ENCODE data around the gene MOB3A.

MOB3A gene

DNA sequence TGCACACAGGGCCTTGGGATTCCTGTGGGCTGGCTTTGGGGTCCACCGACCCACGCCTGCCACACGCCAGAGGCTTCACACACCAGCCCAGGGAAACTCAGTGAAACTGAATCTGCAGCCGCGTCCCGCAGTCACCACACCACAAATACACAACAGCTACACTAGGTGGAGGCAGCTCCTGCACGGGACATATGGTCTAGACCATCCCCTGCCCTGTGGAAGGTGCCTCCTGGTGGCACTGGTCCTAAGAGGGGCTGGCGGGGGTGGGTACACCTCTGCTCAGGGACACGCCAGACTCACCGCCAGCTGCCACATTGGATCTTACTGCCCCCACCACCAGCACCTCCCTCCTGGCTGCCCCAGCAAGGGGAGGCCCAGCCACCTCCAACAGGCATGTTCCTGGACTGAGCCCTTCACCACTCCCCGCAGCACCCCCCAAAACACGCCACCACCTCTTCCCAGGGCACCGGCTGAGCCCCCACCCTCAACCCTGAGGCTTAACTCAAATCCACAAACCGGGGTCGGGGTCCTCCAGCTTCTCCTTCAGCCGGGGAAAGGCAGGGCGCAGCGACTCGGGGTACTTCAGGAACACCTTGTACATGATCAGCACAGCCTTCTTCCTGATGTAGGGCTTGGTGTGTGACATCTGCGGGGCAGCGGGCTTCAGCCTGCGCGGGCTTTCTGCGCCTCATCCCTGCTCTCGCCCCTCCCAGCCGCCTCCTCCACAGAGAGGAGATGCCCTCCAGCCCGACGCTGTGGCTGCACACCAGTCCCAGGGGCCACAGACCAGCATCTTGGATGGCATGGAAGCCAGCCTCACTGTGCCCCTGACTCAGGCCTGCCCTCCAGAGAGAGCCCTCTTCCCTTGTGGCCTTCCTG is 34.0 kb upstream of the MOB3A start:
- H3K4me3 ChIP-seq (ENCODE audit: low read depth, low read length), result no peak overlapping the region
- H3K36me3 ChIP-seq (ENCODE audit: control insufficient read depth in 2 of 2, insufficient read depth in 1 of 2, low read length in 2 of 2), result peaks cover 15 to 77% of the 10 kb centered on the region in 2 experiments; a peak in 2 of 3 replicates
- no peak overlapping the region for H3K27ac ChIP-seq (ENCODE audit: extremely low read depth, low read depth, low read length)
- no peak for TF ChIP-seq PRDM1 (tag by site-specific recombination; IDR thresholded peaks at IDR 0.05)
- TF ChIP-seq ZBTB20 (tag by site-specific recombination; IDR thresholded peaks at IDR 0.05), result no peak
- TF ChIP-seq, protein P1, sequence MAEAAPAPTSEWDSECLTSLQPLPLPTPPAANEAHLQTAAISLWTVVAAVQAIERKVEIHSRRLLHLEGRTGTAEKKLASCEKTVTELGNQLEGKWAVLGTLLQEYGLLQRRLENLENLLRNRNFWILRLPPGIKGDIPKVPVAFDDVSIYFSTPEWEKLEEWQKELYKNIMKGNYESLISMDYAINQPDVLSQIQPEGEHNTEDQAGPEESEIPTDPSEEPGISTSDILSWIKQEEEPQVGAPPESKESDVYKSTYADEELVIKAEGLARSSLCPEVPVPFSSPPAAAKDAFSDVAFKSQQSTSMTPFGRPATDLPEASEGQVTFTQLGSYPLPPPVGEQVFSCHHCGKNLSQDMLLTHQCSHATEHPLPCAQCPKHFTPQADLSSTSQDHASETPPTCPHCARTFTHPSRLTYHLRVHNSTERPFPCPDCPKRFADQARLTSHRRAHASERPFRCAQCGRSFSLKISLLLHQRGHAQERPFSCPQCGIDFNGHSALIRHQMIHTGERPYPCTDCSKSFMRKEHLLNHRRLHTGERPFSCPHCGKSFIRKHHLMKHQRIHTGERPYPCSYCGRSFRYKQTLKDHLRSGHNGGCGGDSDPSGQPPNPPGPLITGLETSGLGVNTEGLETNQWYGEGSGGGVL (tag by site-specific recombination; IDR thresholded peaks at IDR 0.05), result no peak
- no peak for TF ChIP-seq ZNF23 (tag by site-specific recombination; IDR thresholded peaks at IDR 0.05; ENCODE audit: borderline replicate concordance)
- TF ChIP-seq ZNF202 (tag by site-specific recombination; IDR thresholded peaks at IDR 0.05; ENCODE audit: borderline replicate concordance), result no peak
- no peak for TF ChIP-seq ZNF114 (tag by site-specific recombination; IDR thresholded peaks at IDR 0.05)
- H3K4me1 ChIP-seq (ENCODE audit: control insufficient read depth, insufficient read depth, low read length), result no peaks in the 10 kb centered on the region
- H3K9me3 ChIP-seq (ENCODE audit: control insufficient read depth, insufficient read depth, low read depth, low read length), result no peaks in the 10 kb centered on the region
- POLR2A ChIA-PET, result interaction anchor here (0.9 kb wide), 1 partner anchor 15 kb away, joined by 3 read pairs; no protein-coding TSS in a partner anchor
- CTCF ChIA-PET, result interaction anchor here (0.6 kb wide), 1 partner anchor 458 kb away, joined by 3 read pairs; no protein-coding TSS in a partner anchor

DNA sequence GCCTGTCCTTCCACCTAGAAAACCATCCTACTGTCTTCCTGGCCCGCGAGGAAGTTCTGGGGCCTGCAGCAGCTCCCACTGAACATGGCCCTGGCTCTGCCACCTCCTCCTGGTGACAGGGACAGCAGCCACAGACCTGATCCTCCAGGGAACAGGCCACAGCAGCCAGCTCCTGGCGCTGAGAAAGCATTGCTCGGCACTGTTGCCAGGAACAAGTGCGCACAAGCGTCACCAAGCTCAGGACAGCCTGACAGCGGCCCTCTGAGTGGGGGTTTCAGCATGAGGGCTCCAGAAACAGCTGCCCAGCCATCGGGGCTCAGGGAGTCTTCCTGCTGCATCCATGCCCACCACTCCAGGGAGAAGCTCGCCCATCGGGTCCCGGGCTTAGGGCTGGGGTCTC is 33.4 kb upstream of the MOB3A start:
- Histone ChIP-seq H3K9me3 (ENCODE audit: control insufficient read depth, insufficient read depth, low read depth, low read length) (no peaks in the 10 kb centered on the region), H3K4me1 (ENCODE audit: control insufficient read depth, insufficient read depth, low read length) (no peaks in the 10 kb centered on the region), H3K4me3 (ENCODE audit: low read depth, low read length) (no peak overlapping the region), H3K27ac (ENCODE audit: extremely low read depth, low read depth, low read length) (peak overlapping the region; percentile 3; the same call in 1 of the 2 replicates), H3K36me3 (ENCODE audit: control insufficient read depth in 2 of 2, insufficient read depth in 1 of 2, low read length in 2 of 2) (peaks cover 18 to 83% of the 10 kb centered on the region in 2 experiments; a peak in 2 of 3 replicates)
- POLR2A ChIA-PET, result interaction anchor here (0.9 kb wide), 1 partner anchor 15 kb away, joined by 3 read pairs; no protein-coding TSS in a partner anchor
- TF ChIP-seq ZNF24 (tag by site-specific recombination; IDR thresholded peaks at IDR 0.05) (no peak), ZNF248 (tag by site-specific recombination; IDR thresholded peaks at IDR 0.05) (no peak), ZNF174 (tag by site-specific recombination; IDR thresholded peaks at IDR 0.05) (no peak), ZNF626 (tag by site-specific recombination; IDR thresholded peaks at IDR 0.05) (no peak), ZNF785 (tag by site-specific recombination; IDR thresholded peaks at IDR 0.05) (no peak), GLIS1 (tag by site-specific recombination; IDR thresholded peaks at IDR 0.05) (no peak)
- TF ChIP-seq, protein P2, sequence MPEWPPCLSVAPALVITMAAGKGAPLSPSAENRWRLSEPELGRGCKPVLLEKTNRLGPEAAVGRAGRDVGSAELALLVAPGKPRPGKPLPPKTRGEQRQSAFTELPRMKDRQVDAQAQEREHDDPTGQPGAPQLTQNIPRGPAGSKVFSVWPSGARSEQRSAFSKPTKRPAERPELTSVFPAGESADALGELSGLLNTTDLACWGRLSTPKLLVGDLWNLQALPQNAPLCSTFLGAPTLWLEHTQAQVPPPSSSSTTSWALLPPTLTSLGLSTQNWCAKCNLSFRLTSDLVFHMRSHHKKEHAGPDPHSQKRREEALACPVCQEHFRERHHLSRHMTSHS (tag by site-specific recombination; IDR thresholded peaks at IDR 0.05), result no peak
- TF ChIP-seq, protein P3, sequence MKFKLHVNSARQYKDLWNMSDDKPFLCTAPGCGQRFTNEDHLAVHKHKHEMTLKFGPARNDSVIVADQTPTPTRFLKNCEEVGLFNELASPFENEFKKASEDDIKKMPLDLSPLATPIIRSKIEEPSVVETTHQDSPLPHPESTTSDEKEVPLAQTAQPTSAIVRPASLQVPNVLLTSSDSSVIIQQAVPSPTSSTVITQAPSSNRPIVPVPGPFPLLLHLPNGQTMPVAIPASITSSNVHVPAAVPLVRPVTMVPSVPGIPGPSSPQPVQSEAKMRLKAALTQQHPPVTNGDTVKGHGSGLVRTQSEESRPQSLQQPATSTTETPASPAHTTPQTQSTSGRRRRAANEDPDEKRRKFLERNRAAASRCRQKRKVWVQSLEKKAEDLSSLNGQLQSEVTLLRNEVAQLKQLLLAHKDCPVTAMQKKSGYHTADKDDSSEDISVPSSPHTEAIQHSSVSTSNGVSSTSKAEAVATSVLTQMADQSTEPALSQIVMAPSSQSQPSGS (tag by site-specific recombination; IDR thresholded peaks at IDR 0.05; ENCODE audit: low read depth), result no peak
- TF ChIP-seq, protein P4, sequence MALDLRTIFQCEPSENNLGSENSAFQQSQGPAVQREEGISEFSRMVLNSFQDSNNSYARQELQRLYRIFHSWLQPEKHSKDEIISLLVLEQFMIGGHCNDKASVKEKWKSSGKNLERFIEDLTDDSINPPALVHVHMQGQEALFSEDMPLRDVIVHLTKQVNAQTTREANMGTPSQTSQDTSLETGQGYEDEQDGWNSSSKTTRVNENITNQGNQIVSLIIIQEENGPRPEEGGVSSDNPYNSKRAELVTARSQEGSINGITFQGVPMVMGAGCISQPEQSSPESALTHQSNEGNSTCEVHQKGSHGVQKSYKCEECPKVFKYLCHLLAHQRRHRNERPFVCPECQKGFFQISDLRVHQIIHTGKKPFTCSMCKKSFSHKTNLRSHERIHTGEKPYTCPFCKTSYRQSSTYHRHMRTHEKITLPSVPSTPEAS (tag by site-specific recombination; IDR thresholded peaks at IDR 0.05), result no peak
- CTCF ChIA-PET, result no interaction called here

Data from HEK293 (cell line).